MM.1S (cell line): ENCODE measurements around the gene DCUN1D4.

Experiments used
- DNase-seq: peaks from one replicate; pipeline ENCODE4 v3.0.0-alpha.2; 2015
- H2AFZ ChIP-seq: fragments of 300-600 bp; sonication (generic); 2 replicates; pipeline ENCODE4 v1.6.0; 2016; ENCODE audit warnings: antibody characterized with exemption, low read length
- H3F3A ChIP-seq: fragments of 300-600 bp; sonication (generic); 2 replicates; pipeline ENCODE4 v1.6.1; 2016; ENCODE audit warnings: mild to moderate bottlenecking, antibody characterized with exemption, low read length, moderate library complexity, mixed read lengths; ENCODE audit not compliant: insufficient read depth
- H3K27ac ChIP-seq: fragments of 300-600 bp; sonication (generic); 2 replicates; pipeline ENCODE4 v1.5.1; 2016; ENCODE audit warnings: mild to moderate bottlenecking, low read length
- H3K27me3 ChIP-seq: fragments of 300-600 bp; sonication (generic); replicated peaks from 2 replicates; pipeline ENCODE4 v1.6.0; 2016; ENCODE audit warnings: low read length; ENCODE audit not compliant: insufficient read depth
- H3K36me3 ChIP-seq: fragments of 300-600 bp; sonication (generic); replicated peaks from 2 replicates; pipeline ENCODE4 v1.6.1; 2016; ENCODE audit warnings: mild to moderate bottlenecking, low read length, mixed read lengths; ENCODE audit not compliant: insufficient read depth
- H3K4me1 ChIP-seq: fragments of 300-600 bp; sonication (generic); 2 replicates; pipeline ENCODE4 v1.6.1; 2016; ENCODE audit warnings: low read length, mixed read lengths
- H3K4me2 ChIP-seq: fragments of 300-600 bp; sonication (generic); 2 replicates; pipeline ENCODE4 v1.6.0; 2016; ENCODE audit warnings: low read depth, low read length
- H3K4me3 ChIP-seq: fragments of 300-600 bp; sonication (generic); 2 replicates; pipeline ENCODE4 v1.5.1; 2016; ENCODE audit warnings: low read length, mixed read lengths
- H3K79me2 ChIP-seq: fragments of 300-600 bp; sonication (generic); 2 replicates; pipeline ENCODE4 v1.6.1; 2016; ENCODE audit warnings: mixed run types, low read length, mixed read lengths
- H3K9ac ChIP-seq: fragments of 300-600 bp; sonication (generic); 2 replicates; pipeline ENCODE4 v1.6.1; 2016; ENCODE audit warnings: low read length, mixed read lengths
- H3K9me2 ChIP-seq: fragments of 300-600 bp; sonication (generic); replicated peaks from 2 replicates; pipeline ENCODE4 v1.6.1; 2016; ENCODE audit warnings: mild to moderate bottlenecking, low read length, mixed read lengths; ENCODE audit not compliant: insufficient read depth
- H3K9me3 ChIP-seq: fragments of 300-600 bp; sonication (generic); replicated peaks from 2 replicates; pipeline ENCODE4 v1.6.1; 2016; ENCODE audit warnings: mild to moderate bottlenecking, low read length, mixed read lengths; ENCODE audit not compliant: insufficient read depth
- H4K20me1 ChIP-seq: fragments of 300-600 bp; sonication (generic); 2 replicates; pipeline ENCODE4 v1.6.1; 2016; ENCODE audit warnings: mild to moderate bottlenecking, low read length, moderate library complexity, mixed read lengths; ENCODE audit not compliant: insufficient read depth
- EZH2 ChIP-seq: fragments of 300-600 bp; sonication (generic); optimal IDR thresholded peaks from 2 replicates; pipeline ENCODE3; 2017; ENCODE audit warnings: low read depth, mild to moderate bottlenecking, antibody characterized with exemption, low read length, mixed read lengths
- EZH2phosphoT487 ChIP-seq: fragments of 300-600 bp; sonication (generic); IDR thresholded peaks from 2 replicates; pipeline ENCODE4 v1.6.1; 2018; ENCODE audit warnings: antibody characterized with exemption, low read length
- TF ChIP-seq, protein P1 (sequence below): fragments of 300-600 bp; sonication (generic); IDR thresholded peaks from 2 replicates; pipeline ENCODE4 v1.5.1; 2016; ENCODE audit warnings: antibody characterized with exemption, low read length, mixed read lengths

DCUN1D4 gene

DNA sequence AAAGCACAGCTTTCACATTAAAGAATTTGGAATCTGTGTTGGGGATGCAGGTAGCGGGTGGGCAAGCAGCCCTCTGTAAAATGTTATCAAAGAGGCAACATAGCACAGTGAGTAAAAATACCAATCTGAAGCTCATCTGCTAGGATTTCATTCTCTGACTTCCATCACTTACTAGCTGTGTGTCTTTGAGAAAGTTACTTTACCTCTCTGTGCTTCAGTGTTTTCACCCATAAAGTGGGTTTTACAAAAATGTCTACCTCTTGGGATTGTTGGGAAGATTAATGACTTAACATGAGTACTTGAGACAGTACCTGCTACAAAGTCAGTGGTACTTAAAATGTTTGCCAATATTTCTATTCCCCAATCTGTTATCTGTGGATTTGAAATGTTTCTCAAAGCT lies 7.9 kb upstream of the DCUN1D4 start:
- no peaks in the 10 kb centered on the region for H4K20me1 ChIP-seq
- DNase-seq, result no peak
- H3K9me2 ChIP-seq, result no peaks in the 10 kb centered on the region
- H3K4me1 ChIP-seq, result no peaks in the 10 kb centered on the region
- no peaks in the 10 kb centered on the region for H3K36me3 ChIP-seq
- H3K4me3 ChIP-seq, result no peak overlapping the region
- H3K9ac ChIP-seq, result no peak overlapping the region
- TF ChIP-seq EZH2 (no peak), EZH2phosphoT487 (no peak)
- no peaks in the 10 kb centered on the region for H3K79me2 ChIP-seq
- no peaks in the 10 kb centered on the region for H3F3A ChIP-seq
- no peaks in the 10 kb centered on the region for H3K9me3 ChIP-seq
- no peak overlapping the region for H3K4me2 ChIP-seq
- no peak overlapping the region for H3K27ac ChIP-seq
- H3K27me3 ChIP-seq, result no peaks in the 10 kb centered on the region
- H2AFZ ChIP-seq, result no peak overlapping the region

DNA sequence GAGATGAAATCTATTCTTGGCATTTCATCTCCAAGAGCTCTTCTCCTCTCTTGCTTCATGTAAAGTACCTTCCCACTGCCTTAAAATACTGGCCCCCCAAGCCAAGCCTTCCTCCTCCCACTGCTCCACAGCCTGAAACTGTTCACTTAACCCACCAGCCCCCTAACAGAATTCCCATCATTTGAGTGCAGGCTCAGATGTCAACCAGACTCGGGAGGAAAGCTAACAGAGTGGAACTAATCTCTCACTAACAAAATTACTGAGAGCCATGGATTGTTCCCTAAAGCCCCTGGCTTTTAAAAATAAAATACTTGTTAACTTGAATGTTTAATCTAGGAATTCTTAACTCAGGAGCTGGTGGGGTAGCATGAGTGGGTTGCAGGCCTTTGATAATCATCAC lies 7.1 kb upstream of the DCUN1D4 start:
- TF ChIP-seq, protein P1, sequence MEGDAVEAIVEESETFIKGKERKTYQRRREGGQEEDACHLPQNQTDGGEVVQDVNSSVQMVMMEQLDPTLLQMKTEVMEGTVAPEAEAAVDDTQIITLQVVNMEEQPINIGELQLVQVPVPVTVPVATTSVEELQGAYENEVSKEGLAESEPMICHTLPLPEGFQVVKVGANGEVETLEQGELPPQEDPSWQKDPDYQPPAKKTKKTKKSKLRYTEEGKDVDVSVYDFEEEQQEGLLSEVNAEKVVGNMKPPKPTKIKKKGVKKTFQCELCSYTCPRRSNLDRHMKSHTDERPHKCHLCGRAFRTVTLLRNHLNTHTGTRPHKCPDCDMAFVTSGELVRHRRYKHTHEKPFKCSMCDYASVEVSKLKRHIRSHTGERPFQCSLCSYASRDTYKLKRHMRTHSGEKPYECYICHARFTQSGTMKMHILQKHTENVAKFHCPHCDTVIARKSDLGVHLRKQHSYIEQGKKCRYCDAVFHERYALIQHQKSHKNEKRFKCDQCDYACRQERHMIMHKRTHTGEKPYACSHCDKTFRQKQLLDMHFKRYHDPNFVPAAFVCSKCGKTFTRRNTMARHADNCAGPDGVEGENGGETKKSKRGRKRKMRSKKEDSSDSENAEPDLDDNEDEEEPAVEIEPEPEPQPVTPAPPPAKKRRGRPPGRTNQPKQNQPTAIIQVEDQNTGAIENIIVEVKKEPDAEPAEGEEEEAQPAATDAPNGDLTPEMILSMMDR, result no peak
- H3K9me2 ChIP-seq, result no peaks in the 10 kb centered on the region
- DNase-seq, result no peak
- no peaks in the 10 kb centered on the region for H3K9me3 ChIP-seq
- H3K79me2 ChIP-seq, result no peaks in the 10 kb centered on the region
- H3K4me1 ChIP-seq, result no peaks in the 10 kb centered on the region
- no peak overlapping the region for H3K4me2 ChIP-seq
- H3K36me3 ChIP-seq, result no peaks in the 10 kb centered on the region
- no peaks in the 10 kb centered on the region for H3K27me3 ChIP-seq
- H3K27ac ChIP-seq, result no peak overlapping the region
- no peaks in the 10 kb centered on the region for H4K20me1 ChIP-seq
- no peak overlapping the region for H3K9ac ChIP-seq
- no peak overlapping the region for H3K4me3 ChIP-seq
- H2AFZ ChIP-seq, result no peak overlapping the region
- no peaks in the 10 kb centered on the region for H3F3A ChIP-seq

DNA sequence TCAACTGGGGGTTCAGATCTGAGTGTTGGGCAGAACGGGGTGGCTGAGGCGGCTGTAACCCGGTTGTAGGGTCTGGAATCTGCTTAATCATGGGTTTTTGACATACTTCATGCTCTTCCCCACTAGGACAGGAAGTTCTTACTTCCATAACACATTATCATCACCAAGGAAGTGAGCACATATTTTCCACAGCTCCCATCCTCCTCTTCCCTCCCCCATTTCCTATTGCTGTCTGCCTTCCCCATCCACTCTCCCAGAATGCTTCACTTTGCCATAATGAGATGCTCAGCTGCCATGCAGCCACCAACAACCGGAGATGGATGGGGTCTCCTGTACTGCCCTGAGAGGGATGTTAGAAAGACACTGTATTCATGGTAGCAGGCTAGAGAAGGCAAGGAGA lies 6.4 kb upstream of the DCUN1D4 start:
- Histone ChIP-seq H3K4me1 (no peaks in the 10 kb centered on the region), H3F3A (no peaks in the 10 kb centered on the region), H3K9me3 (no peaks in the 10 kb centered on the region), H3K9ac (no peak overlapping the region), H3K79me2 (no peaks in the 10 kb centered on the region), H3K4me2 (no peak overlapping the region), H3K27me3 (no peaks in the 10 kb centered on the region), H3K36me3 (no peaks in the 10 kb centered on the region), H2AFZ (no peak overlapping the region), H3K9me2 (no peaks in the 10 kb centered on the region), H4K20me1 (no peaks in the 10 kb centered on the region), H3K4me3 (no peak overlapping the region), H3K27ac (no peak overlapping the region)
- TF ChIP-seq EZH2 (no peak), EZH2phosphoT487 (no peak)
- TF ChIP-seq, protein P1, result no peak
- DNase-seq, result no peak

DNA sequence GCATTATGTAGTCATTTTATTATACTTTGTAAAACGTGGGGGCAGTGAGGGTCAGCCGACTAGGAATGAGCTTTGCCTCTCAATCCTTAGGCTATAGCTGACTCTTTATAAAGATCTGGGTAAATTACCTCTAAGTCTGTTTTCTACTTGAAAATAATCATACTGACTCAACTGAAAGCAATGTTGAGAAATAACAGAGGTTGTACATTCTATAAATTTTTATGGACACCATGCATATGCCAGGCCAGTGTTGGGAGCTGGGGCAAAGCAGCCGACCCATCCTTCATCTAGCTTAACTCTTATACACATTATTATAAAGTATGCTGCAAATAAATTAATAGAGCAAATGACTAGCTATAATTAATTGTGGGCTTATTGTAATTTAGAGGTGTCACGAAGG lies 2.2 kb upstream of the DCUN1D4 start:
- H3K4me3 ChIP-seq, result no peak overlapping the region
- H4K20me1 ChIP-seq, result no peaks in the 10 kb centered on the region
- no peaks in the 10 kb centered on the region; the same call in 1 of the 2 replicates for H3K4me1 ChIP-seq
- DNase-seq, result no peak
- H3K9me3 ChIP-seq, result no peaks in the 10 kb centered on the region
- peaks cover 21% of the 10 kb centered on the region for H3K79me2 ChIP-seq
- no peaks in the 10 kb centered on the region for H3F3A ChIP-seq
- H3K36me3 ChIP-seq, result no peaks in the 10 kb centered on the region
- no peak overlapping the region for H3K4me2 ChIP-seq
- H3K9me2 ChIP-seq, result no peaks in the 10 kb centered on the region
- no peak overlapping the region for H3K27ac ChIP-seq
- no peaks in the 10 kb centered on the region for H3K27me3 ChIP-seq
- TF ChIP-seq, protein P1, result no peak
- no peak for TF ChIP-seq EZH2phosphoT487
- H2AFZ ChIP-seq, result no peak overlapping the region
- H3K9ac ChIP-seq, result no peak overlapping the region
